Measurements from ENCODE around the gene NR1H4. TPM values are rescaled to one million over a fixed set of nuclear protein-coding genes. Genes with fewer than 3 reads are reported as not detected.

Gene NR1H4
- total and polyA plus RNA-seq, 2 of the 13 experiments (the other 11 are each of a cell fraction or from before 2014, with no cell fraction given), result 27.3 to 114 TPM

GRCh38 chr12:100553936-100554335, 80.3 kb downstream of the NR1H4 start:
- Histone ChIP-seq H3K9ac (ENCODE audit: insufficient read depth, low read depth, low read length) (no peak overlapping the region), H3K4me3 (replicated peaks in 1 of 3; ENCODE audit: insufficient read depth in 1 of 3, low read depth in 2 of 3, low read length in 3 of 3) (no peak overlapping the region), H2AFZ (ENCODE audit: low read length) (no peak overlapping the region), H3K4me2 (ENCODE audit: low read depth, low read length) (no peak overlapping the region), H3K36me3 (replicated peaks in 1 of 2; ENCODE audit: control insufficient read depth in 1 of 2, insufficient read depth in 2 of 2, low read length in 2 of 2) (peaks cover 6 to 27% of the 10 kb centered on the region in 2 experiments), H3K4me1 (ENCODE audit: insufficient read depth, low read length) (peaks cover 31% of the 10 kb centered on the region), H3K27ac (ENCODE audit: extremely low read length, insufficient read depth, low read length) (peak overlapping the region; percentile 14), H4K20me1 (ENCODE audit: insufficient read depth, low read length) (no peaks in the 10 kb centered on the region; the same call in 1 of the 2 replicates), H3K27me3 (ENCODE audit: control insufficient read depth in 1 of 2, insufficient read depth in 2 of 2, low read length in 2 of 2) (no peaks in the 10 kb centered on the region; a peak in 1 of 5 replicates), H3K79me2 (ENCODE audit: insufficient read depth, low read length) (no peaks in the 10 kb centered on the region), H3K9me3 (ENCODE audit: low read length) (no peaks in the 10 kb centered on the region)
- in situ Hi-C loops (cut with HindIII; ENCODE audit: extremely low pct_ligation_motif_present, low pct_unique_long_range_greater_than_20kb) (loop anchor here (5.0 kb wide), 1 partner anchor 202 kb away; no protein-coding TSS in a partner anchor), intact Hi-C loops (cut with micrococcal nuclease; ENCODE audit: unreplicated experiment) (loop anchor here (1.0 to 2.0 kb wide), 4 partner anchors 161 to 319 kb away; no protein-coding TSS in a partner anchor)
- ChIA-PET CTCF (ENCODE audit: low intra/inter-chr PET ratio, low total read pairs) (interaction anchor here (0.8 to 4.1 kb wide), 4 partner anchors 149 to 320 kb away, joined by 3 to 74 read pairs (median 9); no protein-coding TSS in a partner anchor), POLR2A (interaction anchor here (1.1 kb wide), 1 partner anchor 287 kb away, joined by 3 read pairs; the partner anchor contains the start of genes DEPDC4 and SCYL2)
- FAIRE-seq (no peak), DNase-seq (ENCODE audit: low spot score) (peak; percentile 10), ATAC-seq (peak; percentile 69)
- TF ChIP-seq MAFF (IDR thresholded peaks at IDR 0.05; ENCODE audit: low read depth, low read length) (peak; percentile 45; the same call in 1 of the 2 replicates), ARID3A (IDR thresholded peaks at IDR 0.05; ENCODE audit: low read depth, low read length) (0 out of 2 replicates have a peak, but pooled peaks have one; percentile 27), MAFK (conservative IDR thresholded peaks at IDR 0.05 in 1 of 2, IDR thresholded peaks at IDR 0.05 in 1 of 2; ENCODE audit: low read length in 2 of 2) (peak; percentile 43 to 49; a peak in 3 of 4 replicates), ASH2L (IDR thresholded peaks at IDR 0.05; ENCODE audit: insufficient read length, low read depth, low read length) (no peak), ATF7 (IDR thresholded peaks at IDR 0.05) (0 out of 2 replicates have a peak, but pooled peaks have one; percentile 45), ATF7 (CRISPR knock-in tag; IDR thresholded peaks at IDR 0.05) (no peak), TCF12 (IDR thresholded peaks at IDR 0.05) (no peak), TCF12 (CRISPR knock-in tag; IDR thresholded peaks at IDR 0.05) (no peak), ZFAT (CRISPR knock-in tag; conservative IDR thresholded peaks at IDR 0.05) (no peak)
- BruUV-seq (replicated peaks), result no TSS peak
- 66% methylated on average over 3 of the region's 3 CpGs for WGBS (ENCODE audit: low lambda C conversion rate)
